ENCODE measurements around the gene DLGAP1.

The DLGAP1 gene

GRCh38 chr18:3683483-3683882 lies 771.6 kb downstream of the DLGAP1 start:
- Histone ChIP-seq H3K4me1 (ENCODE audit: insufficient read depth, low read length) (peaks cover 1% of the 10 kb centered on the region; the same call in 1 of the 2 replicates), H3K4me3 (ENCODE audit: low read length) (no peak overlapping the region), H3K9me3 (ENCODE audit: insufficient read depth, low read depth, low read length) (peaks cover 8% of the 10 kb centered on the region; the same call in 1 of the 2 replicates), H3K27me3 (ENCODE audit: insufficient read depth, low read length) (no peaks in the 10 kb centered on the region), H3K9ac (ENCODE audit: low read depth, low read length) (no peak overlapping the region), H3K36me3 (ENCODE audit: insufficient read depth, low read depth, low read length) (no peaks in the 10 kb centered on the region), H3K27ac (ENCODE audit: low read length) (no peak overlapping the region)

GRCh38 chr18:3682061-3682460 lies 773.0 kb downstream of the DLGAP1 start:
- Histone ChIP-seq H3K27me3 (ENCODE audit: insufficient read depth, low read length) (no peaks in the 10 kb centered on the region), H3K4me3 (ENCODE audit: low read length) (no peak overlapping the region), H3K9me3 (ENCODE audit: insufficient read depth, low read depth, low read length) (peaks cover 6% of the 10 kb centered on the region; the same call in 1 of the 2 replicates), H3K4me1 (ENCODE audit: insufficient read depth, low read length) (no peaks in the 10 kb centered on the region), H3K36me3 (ENCODE audit: insufficient read depth, low read depth, low read length) (no peaks in the 10 kb centered on the region), H3K27ac (ENCODE audit: low read length) (no peak overlapping the region), H3K9ac (ENCODE audit: low read depth, low read length) (no peak overlapping the region)

- Histone ChIP-seq H3K36me3 (ENCODE audit: insufficient read depth, low read depth, low read length) (no peaks in the 10 kb centered on the region), H3K9me3 (ENCODE audit: insufficient read depth, low read depth, low read length) (peaks cover 3% of the 10 kb centered on the region; the same call in 1 of the 2 replicates), H3K27me3 (ENCODE audit: insufficient read depth, low read length) (no peaks in the 10 kb centered on the region), H3K4me3 (ENCODE audit: low read length) (no peak overlapping the region), H3K9ac (ENCODE audit: low read depth, low read length) (no peak overlapping the region), H3K27ac (ENCODE audit: low read length) (no peak overlapping the region), H3K4me1 (ENCODE audit: insufficient read depth, low read length) (no peaks in the 10 kb centered on the region)
These were observed 775.9 kb downstream of the DLGAP1 start for GRCh38 chr18:3679241-3679640.

- 0 out of 2 replicates have a peak, but pooled peaks cover 3% of the 10 kb centered on the region for H3K4me1 ChIP-seq (ENCODE audit: insufficient read depth, low read length)
- no peak overlapping the region for H3K9ac ChIP-seq (ENCODE audit: low read depth, low read length)
- H3K36me3 ChIP-seq (ENCODE audit: insufficient read depth, low read depth, low read length), result no peaks in the 10 kb centered on the region
- no peaks in the 10 kb centered on the region for H3K9me3 ChIP-seq (ENCODE audit: insufficient read depth, low read depth, low read length)
- no peak overlapping the region for H3K27ac ChIP-seq (ENCODE audit: low read length)
- H3K4me3 ChIP-seq (ENCODE audit: low read length), result no peak overlapping the region
- H3K27me3 ChIP-seq (ENCODE audit: insufficient read depth, low read length), result no peaks in the 10 kb centered on the region
These were observed 779.1 kb downstream of the DLGAP1 start for GRCh38 chr18:3675994-3676393.

GRCh38 chr18:3675446-3675845 lies 779.7 kb downstream of the DLGAP1 start:
- Histone ChIP-seq H3K36me3 (ENCODE audit: insufficient read depth, low read depth, low read length) (no peaks in the 10 kb centered on the region), H3K9me3 (ENCODE audit: insufficient read depth, low read depth, low read length) (no peaks in the 10 kb centered on the region), H3K4me1 (ENCODE audit: insufficient read depth, low read length) (0 out of 2 replicates have a peak, but pooled peaks cover 3% of the 10 kb centered on the region), H3K4me3 (ENCODE audit: low read length) (no peak overlapping the region), H3K27ac (ENCODE audit: low read length) (no peak overlapping the region), H3K9ac (ENCODE audit: low read depth, low read length) (no peak overlapping the region), H3K27me3 (ENCODE audit: insufficient read depth, low read length) (no peaks in the 10 kb centered on the region)

GRCh38 chr18:3671176-3671575 lies 783.9 kb downstream of the DLGAP1 start:
- Histone ChIP-seq H3K9me3 (ENCODE audit: insufficient read depth, low read depth, low read length) (no peaks in the 10 kb centered on the region), H3K27me3 (ENCODE audit: insufficient read depth, low read length) (no peaks in the 10 kb centered on the region), H3K4me3 (ENCODE audit: low read length) (no peak overlapping the region), H3K9ac (ENCODE audit: low read depth, low read length) (no peak overlapping the region), H3K4me1 (ENCODE audit: insufficient read depth, low read length) (peaks cover 8% of the 10 kb centered on the region; the same call in 1 of the 2 replicates), H3K36me3 (ENCODE audit: insufficient read depth, low read depth, low read length) (no peaks in the 10 kb centered on the region), H3K27ac (ENCODE audit: low read length) (no peak overlapping the region)

- H3K9me3 ChIP-seq (ENCODE audit: insufficient read depth, low read depth, low read length), result no peaks in the 10 kb centered on the region
- no peaks in the 10 kb centered on the region for H3K36me3 ChIP-seq (ENCODE audit: insufficient read depth, low read depth, low read length)
- H3K9ac ChIP-seq (ENCODE audit: low read depth, low read length), result no peak overlapping the region
- H3K4me1 ChIP-seq (ENCODE audit: insufficient read depth, low read length), result peaks cover 22% of the 10 kb centered on the region
- no peaks in the 10 kb centered on the region for H3K27me3 ChIP-seq (ENCODE audit: insufficient read depth, low read length)
- no peak overlapping the region for H3K4me3 ChIP-seq (ENCODE audit: low read length)
- H3K27ac ChIP-seq (ENCODE audit: low read length), result no peak overlapping the region
These were observed 785.7 kb downstream of the DLGAP1 start for GRCh38 chr18:3669376-3669775.

GRCh38 chr18:3667255-3668137 lies 787.6 kb downstream of the DLGAP1 start:
- Histone ChIP-seq H3K27ac (ENCODE audit: low read length) (no peak overlapping the region), H3K36me3 (ENCODE audit: insufficient read depth, low read depth, low read length) (peaks cover 11% of the 10 kb centered on the region; the same call in 1 of the 2 replicates), H3K4me3 (ENCODE audit: low read length) (no peak overlapping the region), H3K9ac (ENCODE audit: low read depth, low read length) (no peak overlapping the region), H3K27me3 (ENCODE audit: insufficient read depth, low read length) (no peaks in the 10 kb centered on the region), H3K4me1 (ENCODE audit: insufficient read depth, low read length) (peaks cover 21% of the 10 kb centered on the region), H3K9me3 (ENCODE audit: insufficient read depth, low read depth, low read length) (peaks cover 4% of the 10 kb centered on the region; the same call in 1 of the 2 replicates)

- Histone ChIP-seq H3K4me1 (ENCODE audit: insufficient read depth, low read length) (peaks cover 21% of the 10 kb centered on the region), H3K36me3 (ENCODE audit: insufficient read depth, low read depth, low read length) (peaks cover 12% of the 10 kb centered on the region; the same call in 1 of the 2 replicates), H3K4me3 (ENCODE audit: low read length) (no peak overlapping the region), H3K27me3 (ENCODE audit: insufficient read depth, low read length) (no peaks in the 10 kb centered on the region), H3K27ac (ENCODE audit: low read length) (no peak overlapping the region), H3K9me3 (ENCODE audit: insufficient read depth, low read depth, low read length) (peaks cover 4% of the 10 kb centered on the region; the same call in 1 of the 2 replicates), H3K9ac (ENCODE audit: low read depth, low read length) (no peak overlapping the region)
These were observed 788.4 kb downstream of the DLGAP1 start for GRCh38 chr18:3666526-3667254.

- peak overlapping the region; percentile 22 for H3K27ac ChIP-seq (ENCODE audit: low read length)
- peaks cover 21% of the 10 kb centered on the region for H3K4me1 ChIP-seq (ENCODE audit: insufficient read depth, low read length)
- peaks cover 4% of the 10 kb centered on the region; the same call in 1 of the 2 replicates for H3K9me3 ChIP-seq (ENCODE audit: insufficient read depth, low read depth, low read length)
- H3K9ac ChIP-seq (ENCODE audit: low read depth, low read length), result peak overlapping the region; percentile 78; the same call in 1 of the 2 replicates
- peaks cover 12% of the 10 kb centered on the region; the same call in 1 of the 2 replicates for H3K36me3 ChIP-seq (ENCODE audit: insufficient read depth, low read depth, low read length)
- H3K27me3 ChIP-seq (ENCODE audit: insufficient read depth, low read length), result no peaks in the 10 kb centered on the region
- H3K4me3 ChIP-seq (ENCODE audit: low read length), result peak overlapping the region; percentile 61
These were observed 789.2 kb downstream of the DLGAP1 start for GRCh38 chr18:3665780-3666525.

- Histone ChIP-seq H3K27ac (ENCODE audit: low read length) (peak overlapping the region; percentile 22), H3K9ac (ENCODE audit: low read depth, low read length) (peak overlapping the region; percentile 78; the same call in 1 of the 2 replicates), H3K4me1 (ENCODE audit: insufficient read depth, low read length) (peaks cover 21% of the 10 kb centered on the region), H3K36me3 (ENCODE audit: insufficient read depth, low read depth, low read length) (peaks cover 12% of the 10 kb centered on the region; the same call in 1 of the 2 replicates), H3K27me3 (ENCODE audit: insufficient read depth, low read length) (no peaks in the 10 kb centered on the region), H3K4me3 (ENCODE audit: low read length) (peak overlapping the region; percentile 61; the same call in 1 of the 2 replicates), H3K9me3 (ENCODE audit: insufficient read depth, low read depth, low read length) (peaks cover 4% of the 10 kb centered on the region; the same call in 1 of the 2 replicates)
These were observed 789.9 kb downstream of the DLGAP1 start for GRCh38 chr18:3665204-3665603.
